22Rv1 (cell line): ENCODE measurements around the gene DDI2.

Experiments used
- CTCF ChIP-seq: fragments of 450-650 bp; IDR thresholded peaks from 2 replicates; pipeline ENCODE4 v1.5.1; 2017; ENCODE audit warnings: mild to moderate bottlenecking
- ZFX ChIP-seq: fragments of 450-650 bp; IDR thresholded peaks from 2 replicates; pipeline ENCODE4 v1.6.1; 2017; ENCODE audit warnings: antibody characterized with exemption, borderline replicate concordance

DNA sequence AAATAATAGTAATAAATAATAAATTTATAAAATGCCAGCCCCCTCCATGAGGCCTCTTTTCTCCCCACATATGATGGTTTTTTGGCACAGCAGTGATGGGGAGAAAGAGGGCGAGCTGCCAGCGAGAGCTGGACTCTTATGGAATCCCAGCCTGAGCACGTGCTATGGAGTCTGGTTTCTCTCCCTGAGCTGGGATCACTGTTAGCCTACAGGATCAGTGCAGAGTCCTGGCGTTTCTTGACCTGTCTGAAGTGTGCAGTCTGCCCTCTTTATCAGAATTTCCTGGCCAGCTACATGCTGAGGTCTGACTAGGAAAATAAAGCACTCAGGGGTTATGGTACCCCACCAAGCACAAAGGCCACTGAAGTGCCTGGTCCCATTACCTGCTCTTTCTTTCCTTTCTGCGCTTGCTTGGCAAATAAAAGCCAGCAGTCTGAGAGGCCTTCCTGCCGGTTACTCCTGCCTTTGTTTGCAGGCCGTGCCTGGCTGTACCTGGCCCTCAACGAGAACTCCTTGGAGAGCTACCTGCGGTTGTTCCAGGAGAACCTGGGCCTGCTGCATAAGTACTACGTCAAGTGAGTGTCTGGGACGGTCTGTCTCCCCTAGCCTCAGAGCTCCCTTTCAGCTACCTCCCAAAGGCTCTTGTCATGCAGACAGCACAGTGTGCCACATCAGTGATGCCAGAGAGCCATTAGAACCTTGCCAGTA, 100.3 kb downstream of the DDI2 start:
- TF ChIP-seq CTCF (no peak), ZFX (no peak)
